GM21390 (cell line): ENCODE measurements around the gene CMC2.

Source experiments
- ATAC-seq: cut with Tn5 transposase; IDR thresholded peaks from one replicate; pipeline ENCODE4 v1.9.1; 2021; ENCODE audit not compliant: unreplicated experiment

Gene CMC2

DNA sequence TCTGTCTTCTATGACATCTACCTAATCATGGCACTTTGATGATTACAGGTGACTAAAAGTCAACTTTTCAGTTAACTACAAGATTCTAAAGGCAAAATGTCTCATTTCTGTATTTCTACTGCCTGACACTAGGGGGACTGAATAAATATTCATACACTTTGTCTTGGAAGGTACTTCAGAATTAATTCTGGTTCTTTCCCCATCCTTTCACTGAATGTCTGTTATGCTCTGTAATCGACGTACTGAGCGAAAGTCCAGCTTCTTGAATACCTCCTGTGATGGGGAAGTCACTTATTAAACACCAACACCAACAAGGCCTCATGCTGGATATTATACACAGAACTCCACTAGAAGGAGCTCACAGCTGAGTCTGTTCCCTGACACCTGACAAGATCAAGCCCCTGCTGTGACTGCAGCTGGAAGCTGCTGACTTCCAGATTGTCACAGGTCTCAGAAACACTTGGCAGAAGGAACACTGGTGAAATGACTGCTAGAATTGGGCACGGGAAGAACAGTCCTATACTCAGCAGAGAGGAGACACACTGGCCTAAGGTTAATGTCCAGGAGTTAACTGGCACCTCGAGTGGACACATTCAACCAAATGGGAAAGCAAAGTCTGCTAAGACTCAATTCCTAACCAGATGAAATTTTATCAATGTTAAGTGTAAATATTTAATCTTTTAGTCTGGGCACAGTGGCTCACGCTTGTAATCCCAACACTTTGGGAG lies 31.9 kb downstream of the CMC2 start:
- no peak for ATAC-seq

- ATAC-seq, result no peak
These were observed 32.7 kb downstream of the CMC2 start for GRCh38 chr16:80973991-80974390.

DNA sequence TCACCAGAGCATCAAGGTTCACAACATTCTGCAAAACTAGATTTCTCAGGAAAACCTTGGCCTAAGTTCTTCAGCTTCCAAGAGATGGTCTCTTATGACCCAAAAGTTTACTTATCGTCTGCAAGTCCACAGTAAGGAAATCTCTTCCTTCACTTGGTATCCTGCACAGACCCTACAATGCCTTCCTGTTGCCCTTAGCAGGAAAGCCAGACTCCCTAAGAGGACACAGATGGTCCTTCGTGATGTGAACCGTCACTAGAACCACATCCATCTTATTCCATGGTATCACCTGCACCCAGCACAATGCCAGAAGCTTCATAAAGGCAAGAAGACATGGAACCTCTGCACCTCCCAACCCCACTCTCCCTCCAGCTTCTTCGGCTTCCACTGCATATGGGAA lies 34.1 kb downstream of the CMC2 start:
- ATAC-seq, result no peak

DNA sequence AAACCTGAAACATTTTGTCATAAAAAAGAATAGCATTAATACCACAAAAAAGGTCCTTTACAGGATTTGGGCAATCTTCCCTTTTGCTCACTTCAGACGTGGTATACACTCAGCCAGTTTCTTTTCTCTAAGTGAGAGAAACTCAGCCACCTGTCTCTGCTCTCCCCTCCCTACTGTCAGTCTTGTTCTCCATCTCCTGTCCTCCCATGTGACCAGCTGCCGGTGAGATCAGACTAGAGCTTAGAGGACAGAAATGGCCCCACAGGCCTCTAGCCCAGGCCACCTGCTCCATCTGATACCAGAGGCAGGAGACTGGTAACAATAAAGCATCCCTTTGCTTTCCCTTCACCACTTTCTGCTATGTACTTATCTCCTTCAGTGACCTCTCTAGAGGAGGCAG lies 34.9 kb downstream of the CMC2 start:
- ATAC-seq, result peak; percentile 93

- ATAC-seq, result no peak
These were observed 37.6 kb downstream of the CMC2 start for GRCh38 chr16:80969114-80969484.

GRCh38 chr16:80968386-80969113 lies 38.1 kb downstream of the CMC2 start:
- ATAC-seq, result no peak

DNA sequence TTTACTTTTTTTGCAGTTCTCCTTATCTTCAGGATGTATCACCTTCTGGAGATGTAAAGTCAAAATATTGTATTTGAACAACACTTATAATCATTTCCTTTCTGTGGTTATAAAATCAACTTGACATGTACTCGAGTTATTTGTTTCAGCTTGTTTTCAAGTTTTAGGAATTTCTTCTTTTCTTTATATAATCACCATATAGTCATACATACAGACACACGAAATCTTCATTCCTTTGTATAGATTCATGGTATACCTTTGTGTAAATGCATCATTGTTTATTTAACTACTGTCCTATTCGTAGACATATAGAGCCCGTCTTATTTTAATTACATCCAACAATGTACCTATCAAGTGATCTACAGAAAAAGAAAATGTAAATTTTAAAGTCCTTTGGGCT lies 40.1 kb downstream of the CMC2 start:
- no peak for ATAC-seq

DNA sequence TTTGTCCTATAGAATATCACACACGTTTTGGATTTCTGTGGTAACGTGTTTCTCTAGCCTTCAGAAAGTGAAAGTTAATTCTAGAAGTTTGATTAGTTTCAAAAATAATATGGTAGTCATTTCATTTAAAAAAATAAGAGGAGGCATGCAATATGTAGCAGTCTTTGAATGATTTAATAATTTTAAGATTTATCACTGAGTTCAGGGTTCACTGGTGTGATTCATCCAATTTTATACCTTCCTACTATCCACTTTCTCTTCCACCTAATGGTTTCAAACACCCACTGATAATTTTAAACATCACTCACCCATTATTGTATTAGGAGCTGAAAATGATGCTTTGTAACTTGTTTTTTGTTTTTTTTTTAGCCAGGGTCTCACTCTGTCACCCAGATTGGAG lies 42.3 kb downstream of the CMC2 start:
- ATAC-seq, result no peak

GRCh38 chr16:80962879-80963278 lies 43.8 kb downstream of the CMC2 start:
- no peak for ATAC-seq

DNA sequence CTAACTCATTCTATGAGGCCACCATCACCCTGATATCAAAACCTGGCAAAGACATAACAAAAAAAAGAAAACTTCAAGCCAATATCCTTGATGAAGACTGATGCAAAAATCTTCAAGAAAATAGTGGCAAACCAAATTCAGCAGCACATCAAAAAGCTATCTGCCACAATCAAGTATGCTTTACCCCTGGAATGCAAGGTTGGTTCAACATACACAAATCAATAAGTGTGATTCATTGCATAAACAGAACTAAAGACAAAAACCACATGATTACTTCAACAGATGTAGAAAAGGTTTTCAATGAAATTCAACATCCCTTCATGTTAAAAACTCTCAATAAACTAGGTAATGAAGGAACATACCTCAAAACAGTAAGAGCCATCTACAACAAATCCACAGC lies 48.4 kb downstream of the CMC2 start:
- ATAC-seq, result no peak

DNA sequence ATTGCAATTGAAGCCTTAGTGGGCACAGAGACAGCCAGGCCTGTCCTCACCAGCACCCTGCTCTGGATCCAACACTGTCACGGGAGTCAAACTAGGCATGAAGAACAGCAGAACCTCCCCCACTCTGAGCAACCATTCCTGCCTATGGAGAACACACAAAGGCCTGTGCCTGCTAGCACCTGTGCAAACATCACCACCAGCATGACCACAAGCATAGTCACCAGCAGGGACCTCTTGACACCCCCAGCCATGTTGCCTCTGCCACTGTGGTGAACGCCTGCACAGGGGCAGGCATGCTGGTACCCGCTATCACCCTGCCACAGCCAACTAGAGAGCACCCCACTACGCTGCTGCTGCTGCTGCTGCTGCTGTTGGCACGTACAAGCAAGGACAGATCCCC lies 51.7 kb downstream of the CMC2 start:
- no peak for ATAC-seq

DNA sequence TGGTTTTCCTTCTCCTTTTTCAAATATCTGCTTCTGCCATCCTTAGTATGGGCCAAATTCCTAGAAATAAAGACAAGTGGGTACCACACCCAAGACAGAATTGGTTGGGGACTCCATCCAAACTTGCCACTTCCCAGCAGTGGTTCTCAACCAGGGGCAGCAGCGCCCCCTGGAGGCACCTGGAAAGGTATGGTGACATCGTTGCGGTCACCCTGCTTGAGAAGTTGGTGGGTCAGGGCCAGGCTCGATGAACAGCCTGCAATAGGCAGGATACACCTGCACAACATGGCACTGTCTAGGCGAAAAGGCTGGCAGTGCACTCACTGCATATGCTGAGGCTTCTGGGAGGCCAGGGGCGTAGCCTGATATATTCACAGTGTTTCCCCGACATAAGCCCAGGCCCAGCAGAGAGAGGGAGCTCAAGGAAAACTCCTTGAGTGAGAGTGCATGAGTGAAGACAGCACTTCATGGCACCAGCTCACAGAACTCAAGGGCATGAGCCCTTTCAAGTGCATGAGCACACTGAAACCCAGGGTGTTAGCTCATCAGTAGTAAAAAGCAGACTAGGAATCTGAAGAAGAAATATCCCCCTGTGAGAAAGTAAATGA lies 57.7 kb downstream of the CMC2 start:
- no peak for ATAC-seq

DNA sequence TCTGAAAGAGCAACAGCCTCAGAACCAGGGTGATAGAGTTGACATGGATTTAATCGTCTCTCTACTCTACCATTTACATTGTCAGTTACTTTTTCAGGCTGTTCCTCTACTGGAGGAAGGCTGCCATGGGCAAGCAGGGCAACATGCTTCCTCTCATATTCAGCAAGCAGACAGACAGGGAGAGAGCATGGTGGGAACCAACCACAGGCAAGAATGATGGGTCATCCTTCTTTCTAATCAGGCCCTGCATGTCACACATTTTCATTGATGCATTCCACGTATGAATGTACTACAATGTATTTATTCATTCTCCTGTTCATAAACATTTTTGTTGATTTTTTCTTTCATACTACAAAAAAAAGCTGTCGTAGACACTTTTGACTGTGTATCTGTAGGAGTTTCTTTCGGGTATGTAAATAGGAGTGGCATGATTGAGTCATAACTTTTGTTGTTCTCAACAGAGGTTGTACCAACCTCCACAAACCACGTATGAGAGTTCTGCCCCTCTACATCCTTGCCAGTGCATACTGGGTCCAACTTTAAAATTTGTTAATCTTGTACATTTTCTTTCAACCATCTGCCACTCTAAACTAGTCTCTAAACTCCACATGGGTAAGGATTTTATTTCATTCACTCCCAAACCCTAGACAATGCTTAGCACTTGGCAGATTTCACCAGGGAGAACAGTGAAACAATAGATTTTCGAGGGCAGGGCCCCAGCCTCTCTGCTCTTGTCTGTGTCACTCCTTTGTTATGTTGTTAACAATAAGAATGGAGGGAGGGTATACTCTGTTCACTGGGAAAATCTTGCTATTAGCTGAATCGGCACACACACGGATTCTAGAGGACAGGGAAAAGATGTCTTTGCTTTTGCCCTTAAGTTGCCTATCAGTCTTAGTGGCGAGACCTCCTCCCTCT lies 58.7 kb downstream of the CMC2 start:
- ATAC-seq, result no peak

DNA sequence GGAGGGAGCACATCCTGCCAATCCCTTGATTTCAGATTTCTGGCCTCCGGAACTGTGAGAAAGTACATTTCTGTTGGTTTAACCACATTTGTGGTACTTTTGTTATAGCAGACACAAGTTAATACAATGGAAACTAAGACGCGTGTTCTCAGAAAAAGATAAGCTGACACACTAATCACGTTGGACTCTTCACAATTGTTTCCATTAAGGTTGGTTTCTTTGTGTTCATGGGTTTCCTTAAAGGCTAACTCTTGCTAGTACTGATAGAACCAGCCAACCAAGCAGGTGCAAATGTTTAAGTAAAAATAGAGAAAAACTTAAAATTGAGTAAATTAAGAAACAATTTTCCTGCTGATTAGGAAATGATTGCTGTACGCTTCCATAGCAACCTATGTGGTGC lies 59.4 kb downstream of the CMC2 start:
- no peak for ATAC-seq

DNA sequence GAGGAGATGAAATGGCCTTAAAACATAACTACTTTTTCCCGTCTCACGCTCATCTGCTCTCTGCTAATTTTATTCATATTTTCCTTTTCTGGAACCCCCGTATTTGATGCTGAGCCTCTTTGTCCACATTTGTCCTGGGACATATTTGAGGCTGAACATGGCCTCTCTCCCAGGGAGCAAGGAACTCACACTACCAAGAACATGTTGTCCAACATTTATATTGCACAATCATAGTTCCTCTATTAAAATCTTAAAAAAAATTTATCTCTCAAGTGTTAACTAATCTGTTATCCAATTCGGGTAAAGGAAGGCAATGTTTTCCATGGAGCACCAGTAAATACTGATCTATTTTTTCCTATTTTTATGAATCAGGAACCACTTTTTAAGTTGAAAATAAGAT lies 60.2 kb downstream of the CMC2 start:
- ATAC-seq, result no peak

DNA sequence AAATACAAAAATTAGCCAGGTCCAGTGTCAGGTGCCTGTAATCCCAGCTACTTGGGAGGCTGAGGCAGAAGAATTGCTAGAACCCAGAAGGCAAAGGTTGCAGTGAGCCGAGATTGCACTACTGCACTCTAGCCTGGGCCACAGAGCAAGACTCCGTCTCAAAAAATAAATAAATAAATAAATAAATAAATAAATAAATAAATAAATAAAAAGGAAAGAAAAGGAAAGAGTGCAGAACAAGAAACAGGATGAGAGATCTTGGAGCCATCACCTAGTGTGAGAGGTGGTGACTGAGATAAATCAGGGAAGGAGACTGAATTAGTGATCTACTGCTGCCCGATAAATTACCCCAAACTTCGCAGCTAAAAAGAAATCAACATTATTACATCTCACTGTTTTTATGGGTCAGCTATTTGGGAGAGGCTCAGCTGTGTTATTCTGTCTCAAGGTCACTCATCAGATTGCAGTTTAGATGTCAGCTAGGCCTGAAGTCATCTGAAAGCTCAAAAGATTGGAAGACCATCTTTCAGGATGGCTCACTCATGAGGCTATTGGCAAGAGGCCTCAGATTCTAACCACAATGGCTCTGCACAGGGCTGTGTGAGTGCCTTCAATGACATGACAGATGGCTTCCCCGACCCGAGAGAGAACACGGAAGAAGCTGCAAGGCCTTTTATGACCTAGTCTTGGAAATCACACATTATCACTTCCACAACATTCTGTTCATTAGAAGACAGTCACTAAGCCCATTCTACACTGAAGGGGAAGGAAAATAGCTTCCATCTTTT lies 66.4 kb downstream of the CMC2 start:
- ATAC-seq, result no peak

- ATAC-seq, result no peak
These were observed 67.8 kb downstream of the CMC2 start for GRCh38 chr16:80938879-80939260.

DNA sequence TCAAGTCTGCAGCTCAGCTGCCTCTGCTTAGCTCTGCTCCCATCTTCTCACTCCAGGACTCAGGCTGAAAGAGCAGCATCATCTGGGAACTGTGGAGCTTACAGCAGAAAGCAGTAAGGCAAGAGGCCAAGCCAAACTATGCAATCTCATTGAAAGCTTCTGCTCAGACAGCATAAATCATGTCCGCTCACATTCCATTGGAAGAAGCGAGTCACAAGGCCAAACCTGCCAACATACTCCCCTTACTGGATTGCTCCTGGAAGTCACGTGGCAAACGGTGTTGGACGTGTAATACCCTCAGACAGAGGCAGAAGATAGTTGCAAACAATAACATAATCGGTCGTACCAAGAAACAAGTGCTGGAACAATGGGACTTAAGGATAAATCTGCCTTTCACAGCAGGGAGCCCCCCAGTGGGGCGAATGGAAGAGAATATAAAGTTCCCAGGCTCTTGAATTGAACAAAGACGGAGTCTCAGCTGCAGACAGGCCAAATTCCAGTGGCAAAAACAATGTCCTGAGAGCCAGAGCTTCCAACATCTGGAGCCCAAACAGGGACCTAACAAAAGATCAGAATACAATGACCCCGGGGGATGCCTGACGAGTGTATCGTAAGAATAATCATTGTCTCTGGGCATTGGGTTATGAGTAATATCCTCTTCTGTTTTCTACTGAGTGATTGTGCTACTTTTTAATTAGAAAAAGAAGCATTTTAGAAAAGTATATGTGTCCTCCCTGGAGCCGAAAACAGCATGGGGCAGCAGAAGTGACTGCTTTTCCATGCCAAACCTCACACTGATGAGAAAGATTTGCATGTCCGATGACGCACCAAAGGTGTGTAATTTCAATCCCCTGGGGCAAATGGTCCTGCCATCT lies 68.4 kb downstream of the CMC2 start:
- no peak for ATAC-seq

GRCh38 chr16:80936410-80936809 lies 70.3 kb downstream of the CMC2 start:
- ATAC-seq, result no peak

GRCh38 chr16:80935691-80936090 lies 71.0 kb downstream of the CMC2 start:
- ATAC-seq, result no peak
